Measurements from ENCODE around the gene LIMA1.
"Not testable (repeated sequence)": the region's sequence is repeated elsewhere in the genome, so short reads cannot be mapped to it uniquely, and the experiment has no call there.

- not testable (repeated sequence) for TF ChIP-seq CTCF (IDR thresholded peaks at IDR 0.05; ENCODE audit: borderline replicate concordance, extremely low read depth, low read length, poor library complexity, severe bottlenecking); EZH2 (IDR thresholded peaks at IDR 0.05; ENCODE audit: borderline replicate concordance, low read depth, low read length, severe bottlenecking)
Measured at GRCh38 chr12:50290692-50291091, 7.4 kb upstream of the LIMA1 start.

Data from DND-41 (cell line).